Mesothelial cell of epicardium (in vitro differentiated cells): ENCODE data around the gene MLF2. TPM values are rescaled to one million over a fixed set of nuclear protein-coding genes. Genes with fewer than 3 reads are reported as not detected.
"Not testable (repeated sequence)": the region's sequence is repeated elsewhere in the genome, so short reads cannot be mapped to it uniquely, and the experiment has no call there.

Experiments used
- DNase-seq, 2 experiments: peaks; one replicate each; pipeline ENCODE4 v3.0.0; 2021; ENCODE audit warnings: low spot score in 2 of 2; ENCODE audit not compliant: unreplicated experiment in 2 of 2
- H3K27ac Mint-ChIP-seq: 2 replicates; pipeline ENCODE4 v1.8.0; 2021; ENCODE audit warnings: mixed read lengths
- H3K27me3 Mint-ChIP-seq: 2 replicates; pipeline ENCODE4 v1.8.0; 2021; ENCODE audit warnings: low read depth, mixed read lengths
- H3K36me3 Mint-ChIP-seq: 2 replicates; pipeline ENCODE4 v1.8.0; 2021; ENCODE audit warnings: mixed read lengths
- H3K4me1 Mint-ChIP-seq: 2 replicates; pipeline ENCODE4 v1.8.0; 2021; ENCODE audit warnings: mixed read lengths
- H3K4me3 Mint-ChIP-seq: 2 replicates; pipeline ENCODE4 v1.8.0; 2021; ENCODE audit warnings: mild to moderate bottlenecking, moderate library complexity, mixed read lengths
- H3K9me3 Mint-ChIP-seq: 2 replicates; pipeline ENCODE4 v1.8.0; 2021; ENCODE audit warnings: mixed read lengths
- CTCF ChIP-seq: fragments of 200-600 bp; sonication (generic); IDR thresholded peaks from one replicate; pipeline ENCODE4 v1.5.0; 2021; ENCODE audit warnings: antibody characterized with exemption; ENCODE audit not compliant: unreplicated experiment
- total RNA-seq: library from RNA; stranded (reverse); gene quantifications from 3 replicates; pipeline ENCODE4 v1.2.1, GENCODE V29; 2021

Gene MLF2
- total RNA-seq, 1 donor from 2014 or later = 203 TPM

GRCh38 chr12:6708960-6709394 is 44.0 kb downstream of the MLF2 start:
- no peak overlapping the region for H3K27ac Mint-ChIP-seq
- no peak for DNase-seq
- H3K4me1 Mint-ChIP-seq = no peaks in the 10 kb centered on the region
- no peak overlapping the region for H3K4me3 Mint-ChIP-seq
- H3K27me3 Mint-ChIP-seq = peaks cover 16% of the 10 kb centered on the region
- no peak for TF ChIP-seq CTCF
- no peaks in the 10 kb centered on the region for H3K36me3 Mint-ChIP-seq
- H3K9me3 Mint-ChIP-seq = no peaks in the 10 kb centered on the region

DNA sequence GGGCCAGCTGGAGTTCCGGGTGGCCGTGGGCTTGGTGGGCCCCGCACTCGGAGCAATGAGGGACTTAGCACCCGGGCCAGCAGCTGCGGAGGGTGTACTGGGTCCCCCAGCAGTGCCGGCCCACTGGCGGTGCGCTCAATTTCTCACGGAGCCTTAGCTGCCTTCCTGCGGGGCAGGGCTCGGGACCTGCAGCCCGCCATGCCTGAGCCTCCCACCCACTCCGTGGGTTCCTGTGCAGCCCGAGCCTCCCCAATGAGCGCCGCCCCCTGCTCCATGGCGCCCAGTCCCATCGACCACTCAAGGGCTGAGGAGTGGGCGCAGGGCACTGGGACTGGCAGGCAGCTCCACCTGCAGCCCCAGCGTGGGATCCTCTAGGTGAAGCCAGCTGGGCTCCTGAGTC is 44.6 kb downstream of the MLF2 start:
- H3K4me1 Mint-ChIP-seq, H3K4me3 Mint-ChIP-seq, DNase-seq, H3K9me3 Mint-ChIP-seq, H3K36me3 Mint-ChIP-seq, H3K27ac Mint-ChIP-seq: not testable (repeated sequence)
- H3K27me3 Mint-ChIP-seq = peaks cover 23% of the 10 kb centered on the region

DNA sequence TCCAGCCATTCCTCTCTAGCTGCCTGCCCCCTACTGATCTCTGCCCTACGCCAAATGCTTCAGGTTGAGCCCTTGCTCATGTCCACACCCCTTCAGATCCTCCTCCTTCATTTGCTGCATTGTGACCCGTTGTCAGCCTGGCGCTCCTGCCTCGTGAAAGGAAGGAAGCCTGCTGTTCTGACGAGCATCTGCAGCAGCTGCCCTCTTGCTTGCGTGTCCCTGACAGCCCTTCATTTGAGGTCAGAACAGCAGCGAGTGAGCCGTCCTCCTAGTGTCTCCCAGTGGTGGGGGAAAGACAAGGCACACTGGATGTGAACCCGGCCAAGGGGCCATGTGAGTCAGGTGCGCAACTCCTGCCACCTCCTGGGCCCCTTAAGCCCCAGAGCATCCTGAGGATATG is 49.3 kb downstream of the MLF2 start:
- Mint-ChIP-seq H3K27me3 (peaks cover 65% of the 10 kb centered on the region), H3K36me3 (no peaks in the 10 kb centered on the region), H3K4me1 (peaks cover 17% of the 10 kb centered on the region), H3K4me3 (no peak overlapping the region), H3K9me3 (no peaks in the 10 kb centered on the region), H3K27ac (no peak overlapping the region)
- TF ChIP-seq CTCF = no peak
- DNase-seq = no peak

- H3K36me3 Mint-ChIP-seq = no peaks in the 10 kb centered on the region
- no peak overlapping the region for H3K27ac Mint-ChIP-seq
- no peaks in the 10 kb centered on the region for H3K9me3 Mint-ChIP-seq
- peaks cover 85% of the 10 kb centered on the region for H3K27me3 Mint-ChIP-seq
- no peak for DNase-seq
- peak overlapping the region; percentile 75 for H3K4me3 Mint-ChIP-seq
- peaks cover 17% of the 10 kb centered on the region for H3K4me1 Mint-ChIP-seq
- no peak for TF ChIP-seq CTCF
These were observed 51.7 kb downstream of the MLF2 start for GRCh38 chr12:6701078-6701768.

DNA sequence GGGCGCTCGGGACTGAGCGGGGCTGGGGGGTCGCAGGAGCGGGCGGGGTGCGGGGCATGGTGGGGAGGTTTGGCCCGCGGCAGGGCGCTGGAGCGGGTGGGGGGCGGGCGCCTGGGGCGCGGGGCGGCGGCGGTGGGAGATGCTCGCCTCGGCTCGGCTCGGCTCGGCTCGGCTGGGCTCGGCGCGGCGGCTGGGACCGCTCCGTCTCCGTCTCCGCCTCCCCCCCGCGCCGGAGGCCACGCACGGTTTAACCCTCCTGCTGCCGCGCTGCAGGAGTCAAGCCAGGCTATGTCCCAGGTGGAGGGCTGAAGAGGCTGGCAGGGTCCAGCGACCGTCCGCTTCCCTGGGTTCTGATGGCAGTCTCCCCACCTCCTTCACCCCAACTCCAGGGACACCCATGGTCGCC is 52.3 kb downstream of the MLF2 start, which contains the start of gene PIANP:
TSS of gene PIANP (minus strand) at position 170 of the 406 bp plus-strand sequence. CDS start 2,754 bp downstream, outside the sequence.
- Mint-ChIP-seq H3K27me3 (peaks cover 91% of the 10 kb centered on the region), H3K4me3 (peak within 1 kb of the TSS; percentile 75), H3K27ac (no peak within 1 kb of the TSS), H3K4me1 (peaks cover 17% of the 10 kb centered on the region), H3K36me3 (no peaks in the 10 kb centered on the region), H3K9me3 (no peaks in the 10 kb centered on the region)
- no peak for TF ChIP-seq CTCF
- peak; percentile 63 to 75 for DNase-seq

- peak in 1 of 2 experiments; percentile 53 for DNase-seq
- Mint-ChIP-seq H3K4me1 (peaks cover 17% of the 10 kb centered on the region), H3K27ac (no peak overlapping the region), H3K27me3 (peaks cover 90% of the 10 kb centered on the region), H3K9me3 (no peaks in the 10 kb centered on the region), H3K4me3 (peak overlapping the region; percentile 67), H3K36me3 (no peaks in the 10 kb centered on the region)
- no peak for TF ChIP-seq CTCF
These were observed 52.8 kb downstream of the MLF2 start for GRCh38 chr12:6699989-6700645.
